ENCODE results near the gene FIGN. TPM values are rescaled to one million over a fixed set of nuclear protein-coding genes. Genes with fewer than 3 reads are reported as not detected.

FIGN gene
- total RNA-seq, 1 experiment from 2014 or later: 14.6 TPM

- no peaks in the 10 kb centered on the region for H3K23me2 ChIP-seq (ENCODE audit: insufficient read length, low read depth, low read length, poor library complexity, severe bottlenecking)
- H3K18ac ChIP-seq (ENCODE audit: insufficient read length, low read depth, low read length): no peak overlapping the region
- H3K4ac ChIP-seq (ENCODE audit: low read depth, low read length): no peak overlapping the region
- no peaks in the 10 kb centered on the region for H3K36me3 Mint-ChIP-seq (ENCODE audit: insufficient read depth in 1 of 3, low read depth in 3 of 3)
- no peak overlapping the region for H2AFZ ChIP-seq (ENCODE audit: low read length)
- no peak overlapping the region for H3K4me3 Mint-ChIP-seq
- no peaks in the 10 kb centered on the region for H3K9me3 ChIP-seq (ENCODE audit: control insufficient read depth, low read depth, low read length)
- no peak overlapping the region for H3K27ac Mint-ChIP-seq
- H2AK5ac ChIP-seq (ENCODE audit: insufficient read length, low read length): no peak overlapping the region
- no peak overlapping the region for H4K91ac ChIP-seq (ENCODE audit: insufficient read length, low read depth, low read length)
- no peaks in the 10 kb centered on the region for H3K4me1 ChIP-seq (ENCODE audit: insufficient read depth, low read length)
- H3K14ac ChIP-seq (ENCODE audit: insufficient read depth, low read length): no peak overlapping the region
- no peak overlapping the region for H4K5ac ChIP-seq (ENCODE audit: insufficient read length, low read depth, low read length)
- peaks cover 6 to 7% of the 10 kb centered on the region in 2 experiments; a peak in 2 of 4 replicates for H3K4me1 Mint-ChIP-seq
- no peak overlapping the region for H3K56ac ChIP-seq (ENCODE audit: insufficient read length, low read depth, low read length)
- no peaks in the 10 kb centered on the region for H4K20me1 ChIP-seq (ENCODE audit: control insufficient read depth, insufficient read depth, insufficient read length)
- no peaks in the 10 kb centered on the region for H3K79me1 ChIP-seq (ENCODE audit: insufficient read depth, low read depth, low read length, poor library complexity, severe bottlenecking)
- H2BK20ac ChIP-seq (ENCODE audit: low read depth, low read length, poor library complexity, severe bottlenecking): no peak overlapping the region
- no peak for TF ChIP-seq CTCF (conservative IDR thresholded peaks at IDR 0.05)
- H3K27ac ChIP-seq (ENCODE audit: insufficient read length, low read depth, low read length): no peak overlapping the region
- H3K79me2 ChIP-seq (ENCODE audit: insufficient read depth, low read length): peaks cover 4% of the 10 kb centered on the region; the same call in 1 of the 2 replicates
- DNase-seq: no peak
- no peaks in the 10 kb centered on the region for H3K27me3 ChIP-seq (ENCODE audit: insufficient read depth, low read length)
- H2BK15ac ChIP-seq (ENCODE audit: low read depth, low read length): no peak overlapping the region
- no peaks in the 10 kb centered on the region for H3K27me3 Mint-ChIP-seq (ENCODE audit: low read depth)
- no CpG with 5 or more reads among the region's 4 CpGs for WGBS (ENCODE audit: extremely low coverage, insufficient read length, low lambda C conversion rate)
- no peak overlapping the region for H4K8ac ChIP-seq (replicated peaks; ENCODE audit: insufficient read length, low read depth, low read length)
- H3K23ac ChIP-seq (ENCODE audit: insufficient read length, low read depth, low read length): no peak overlapping the region
- H2BK12ac ChIP-seq (ENCODE audit: insufficient read length, low read depth, low read length): no peak overlapping the region
- no peak overlapping the region for H3K4me2 ChIP-seq (ENCODE audit: insufficient read depth, insufficient read length, low read length)
- no peak overlapping the region for H3K9ac ChIP-seq (ENCODE audit: extremely low read depth, insufficient read length, low read length)
- H2BK120ac ChIP-seq (ENCODE audit: low read depth, low read length, poor library complexity, severe bottlenecking): no peak overlapping the region
- no peak overlapping the region for H3T11ph ChIP-seq (ENCODE audit: low read length)
- H3K9me3 Mint-ChIP-seq: no peaks in the 10 kb centered on the region
- H2BK5ac ChIP-seq (ENCODE audit: insufficient read length, low read length): no peak overlapping the region
Observed at GRCh38 chr2:163723881-163724280, 11.9 kb downstream of the FIGN start.

Measured in H9 (cell line).